ENCODE results near the gene CMTM4. TPM values are rescaled to one million over a fixed set of nuclear protein-coding genes. Genes with fewer than 3 reads are reported as not detected.

CMTM4 gene
- total RNA-seq, 1 donor from 2014 or later = 82.3 TPM

DNA sequence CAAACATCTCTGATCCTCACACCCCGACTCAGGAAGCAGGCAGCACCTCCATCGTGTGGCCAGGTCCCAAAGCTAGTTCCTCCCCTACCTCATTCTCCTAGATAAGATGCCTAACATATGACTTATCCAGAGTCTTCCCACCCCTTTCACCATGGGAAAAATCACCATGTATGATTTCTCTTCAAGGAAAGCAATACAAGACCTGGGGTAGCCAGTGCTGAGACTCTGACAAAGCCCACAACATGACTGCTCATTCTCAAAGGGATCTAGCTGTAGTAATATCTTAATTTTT is 45.1 kb downstream of the CMTM4 start:
- no peak for DNase-seq (ENCODE audit: low spot score, unreplicated experiment)
- Mint-ChIP-seq H3K27me3 (no peaks in the 10 kb centered on the region), H3K4me3 (ENCODE audit: low read depth) (no peak overlapping the region), H3K4me1 (ENCODE audit: low read depth) (peaks cover 19% of the 10 kb centered on the region), H3K36me3 (ENCODE audit: insufficient read depth) (no peaks in the 10 kb centered on the region), H3K27ac (no peak overlapping the region), H3K9me3 (ENCODE audit: low read depth) (no peaks in the 10 kb centered on the region)
- TF ChIP-seq, protein P1, sequence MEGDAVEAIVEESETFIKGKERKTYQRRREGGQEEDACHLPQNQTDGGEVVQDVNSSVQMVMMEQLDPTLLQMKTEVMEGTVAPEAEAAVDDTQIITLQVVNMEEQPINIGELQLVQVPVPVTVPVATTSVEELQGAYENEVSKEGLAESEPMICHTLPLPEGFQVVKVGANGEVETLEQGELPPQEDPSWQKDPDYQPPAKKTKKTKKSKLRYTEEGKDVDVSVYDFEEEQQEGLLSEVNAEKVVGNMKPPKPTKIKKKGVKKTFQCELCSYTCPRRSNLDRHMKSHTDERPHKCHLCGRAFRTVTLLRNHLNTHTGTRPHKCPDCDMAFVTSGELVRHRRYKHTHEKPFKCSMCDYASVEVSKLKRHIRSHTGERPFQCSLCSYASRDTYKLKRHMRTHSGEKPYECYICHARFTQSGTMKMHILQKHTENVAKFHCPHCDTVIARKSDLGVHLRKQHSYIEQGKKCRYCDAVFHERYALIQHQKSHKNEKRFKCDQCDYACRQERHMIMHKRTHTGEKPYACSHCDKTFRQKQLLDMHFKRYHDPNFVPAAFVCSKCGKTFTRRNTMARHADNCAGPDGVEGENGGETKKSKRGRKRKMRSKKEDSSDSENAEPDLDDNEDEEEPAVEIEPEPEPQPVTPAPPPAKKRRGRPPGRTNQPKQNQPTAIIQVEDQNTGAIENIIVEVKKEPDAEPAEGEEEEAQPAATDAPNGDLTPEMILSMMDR (IDR thresholded peaks at IDR 0.05; ENCODE audit: unreplicated experiment) = no peak

- Mint-ChIP-seq H3K4me3 (ENCODE audit: low read depth) (no peak overlapping the region), H3K27me3 (no peaks in the 10 kb centered on the region), H3K9me3 (ENCODE audit: low read depth) (no peaks in the 10 kb centered on the region), H3K36me3 (ENCODE audit: insufficient read depth) (no peaks in the 10 kb centered on the region), H3K4me1 (ENCODE audit: low read depth) (peaks cover 19% of the 10 kb centered on the region), H3K27ac (no peak overlapping the region)
- peak; percentile 64 for DNase-seq (ENCODE audit: low spot score, unreplicated experiment)
- TF ChIP-seq, protein P1 (IDR thresholded peaks at IDR 0.05; ENCODE audit: unreplicated experiment) = peak; percentile 92
These were observed 45.7 kb downstream of the CMTM4 start for GRCh38 chr16:66650707-66651473.

GRCh38 chr16:66649636-66650205 is 46.8 kb downstream of the CMTM4 start:
- TF ChIP-seq, protein P1 (IDR thresholded peaks at IDR 0.05; ENCODE audit: unreplicated experiment) = no peak
- Mint-ChIP-seq H3K36me3 (ENCODE audit: insufficient read depth) (no peaks in the 10 kb centered on the region), H3K4me1 (ENCODE audit: low read depth) (peaks cover 19% of the 10 kb centered on the region), H3K4me3 (ENCODE audit: low read depth) (no peak overlapping the region), H3K27ac (peak overlapping the region; percentile 9), H3K9me3 (ENCODE audit: low read depth) (no peaks in the 10 kb centered on the region), H3K27me3 (no peaks in the 10 kb centered on the region)
- no peak for DNase-seq (ENCODE audit: low spot score, unreplicated experiment)

- Mint-ChIP-seq H3K4me3 (ENCODE audit: low read depth) (no peak overlapping the region), H3K4me1 (ENCODE audit: low read depth) (peaks cover 19% of the 10 kb centered on the region), H3K9me3 (ENCODE audit: low read depth) (no peaks in the 10 kb centered on the region), H3K27ac (no peak overlapping the region), H3K36me3 (ENCODE audit: insufficient read depth) (no peaks in the 10 kb centered on the region), H3K27me3 (no peaks in the 10 kb centered on the region)
- DNase-seq (ENCODE audit: low spot score, unreplicated experiment) = no peak
- TF ChIP-seq, protein P1 (IDR thresholded peaks at IDR 0.05; ENCODE audit: unreplicated experiment) = no peak
These were observed 47.4 kb downstream of the CMTM4 start for GRCh38 chr16:66649167-66649566.

- Mint-ChIP-seq H3K4me1 (ENCODE audit: low read depth) (peaks cover 19% of the 10 kb centered on the region), H3K9me3 (ENCODE audit: low read depth) (no peaks in the 10 kb centered on the region), H3K27me3 (no peaks in the 10 kb centered on the region), H3K4me3 (ENCODE audit: low read depth) (no peak overlapping the region), H3K27ac (no peak overlapping the region), H3K36me3 (ENCODE audit: insufficient read depth) (no peaks in the 10 kb centered on the region)
- DNase-seq (ENCODE audit: low spot score, unreplicated experiment) = no peak
- TF ChIP-seq, protein P1 (IDR thresholded peaks at IDR 0.05; ENCODE audit: unreplicated experiment) = no peak
These were observed 48.7 kb downstream of the CMTM4 start for GRCh38 chr16:66647866-66648265.

Measured in progenitor cell of endocrine pancreas (in vitro differentiated cells).